Measurements from ENCODE around the gene MIOX.

GRCh38 chr22:50489363-50490243, 2.9 kb downstream of the MIOX start:
- no peak for TF ChIP-seq CTCF (conservative IDR thresholded peaks at IDR 0.05; ENCODE audit: low read depth, low read length)
- TF ChIP-seq EZH2 (IDR thresholded peaks at IDR 0.05; ENCODE audit: borderline replicate concordance, low read depth, low read length, poor library complexity, severe bottlenecking) = no peak
